GM18499 (cell line): ENCODE data around the gene AKT1.

ENCODE experiments used
- ATAC-seq: cut with Tn5 transposase; IDR thresholded peaks from one replicate; pipeline ENCODE4 v1.9.1; 2021; ENCODE audit warnings: moderate number of reproducible peaks; ENCODE audit not compliant: insufficient read depth, unreplicated experiment

Gene AKT1

DNA sequence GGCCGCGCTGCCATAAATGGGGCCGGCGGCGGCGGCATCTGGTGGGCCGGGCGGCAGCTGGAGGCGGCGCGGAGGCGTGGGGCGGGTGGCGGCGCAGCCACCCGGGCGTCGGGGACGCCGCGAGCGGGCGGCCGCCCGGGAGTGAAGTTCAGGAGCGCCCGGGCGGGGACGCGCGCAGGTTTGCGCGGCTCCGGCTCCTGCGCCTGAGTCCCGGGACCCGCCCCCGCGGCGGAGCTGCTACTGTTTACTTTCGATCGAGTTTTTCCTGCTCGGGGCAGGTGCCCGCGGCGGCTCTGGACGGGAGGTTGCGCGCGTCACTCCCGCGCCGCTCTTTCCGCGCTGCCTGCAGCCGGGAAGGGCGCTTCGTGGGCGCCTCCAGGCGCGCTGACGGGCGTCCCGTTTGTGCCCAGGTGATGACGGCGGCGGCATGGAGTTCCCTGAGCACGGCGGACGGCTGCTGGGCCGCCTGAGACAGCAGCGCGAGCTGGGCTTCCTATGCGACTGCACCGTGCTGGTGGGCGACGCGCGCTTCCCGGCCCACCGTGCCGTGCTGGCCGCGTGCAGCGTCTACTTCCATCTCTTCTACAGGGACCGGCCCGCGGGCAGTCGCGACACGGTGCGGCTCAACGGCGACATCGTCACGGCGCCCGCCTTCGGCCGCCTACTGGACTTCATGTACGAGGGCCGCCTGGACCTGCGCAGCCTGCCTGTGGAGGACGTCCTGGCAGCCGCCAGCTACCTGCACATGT, 5.4 kb upstream of the AKT1 start, which contains the start of gene ZBTB42:
Gene ZBTB42 (plus strand): TSS at position 331 of the 749 bp plus-strand sequence. CDS start 97 bp downstream, at position 428.
- ATAC-seq, result no peak

DNA sequence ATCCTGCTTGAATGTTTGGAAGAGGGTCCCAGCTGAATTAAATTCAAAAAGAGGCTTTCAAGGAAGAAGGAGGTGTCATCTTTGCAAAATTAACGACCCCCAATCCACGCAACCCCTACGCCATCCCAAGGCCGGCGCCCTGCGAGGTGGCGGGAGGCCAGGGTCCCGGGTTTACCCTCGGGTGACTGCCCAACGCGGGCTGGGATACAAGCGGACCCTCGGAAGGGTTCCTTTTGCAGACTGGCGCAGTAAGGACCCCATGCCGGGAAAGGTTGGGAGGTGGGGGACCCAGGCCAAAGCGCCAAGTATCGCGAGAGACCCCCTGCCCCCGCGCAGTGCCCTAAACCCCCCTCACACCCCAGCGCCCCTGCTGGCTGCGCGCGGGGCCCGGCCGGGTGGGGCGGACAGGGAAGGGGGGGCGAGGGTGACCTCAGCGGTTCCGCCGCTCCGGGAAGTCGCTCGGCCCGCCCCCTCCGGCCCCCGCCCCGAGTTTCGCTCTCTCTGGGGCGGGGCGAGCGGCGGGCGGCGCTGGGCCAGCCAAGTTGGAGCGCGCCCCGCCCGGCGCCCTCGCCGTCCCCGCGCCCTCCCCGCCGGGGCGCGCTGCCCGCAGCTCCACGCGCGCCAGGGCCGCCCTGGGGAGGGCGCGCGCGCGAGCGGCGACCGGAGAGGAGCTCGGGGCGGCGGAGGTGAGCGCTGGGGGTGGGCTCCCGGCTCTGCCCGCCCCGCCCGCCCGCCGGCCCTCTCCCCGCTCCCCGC, 4.6 kb upstream of the AKT1 start:
- no peak for ATAC-seq

- no peak for ATAC-seq
Observed at GRCh38 chr14:104799244-104800014, 3.9 kb upstream of the AKT1 start.

DNA sequence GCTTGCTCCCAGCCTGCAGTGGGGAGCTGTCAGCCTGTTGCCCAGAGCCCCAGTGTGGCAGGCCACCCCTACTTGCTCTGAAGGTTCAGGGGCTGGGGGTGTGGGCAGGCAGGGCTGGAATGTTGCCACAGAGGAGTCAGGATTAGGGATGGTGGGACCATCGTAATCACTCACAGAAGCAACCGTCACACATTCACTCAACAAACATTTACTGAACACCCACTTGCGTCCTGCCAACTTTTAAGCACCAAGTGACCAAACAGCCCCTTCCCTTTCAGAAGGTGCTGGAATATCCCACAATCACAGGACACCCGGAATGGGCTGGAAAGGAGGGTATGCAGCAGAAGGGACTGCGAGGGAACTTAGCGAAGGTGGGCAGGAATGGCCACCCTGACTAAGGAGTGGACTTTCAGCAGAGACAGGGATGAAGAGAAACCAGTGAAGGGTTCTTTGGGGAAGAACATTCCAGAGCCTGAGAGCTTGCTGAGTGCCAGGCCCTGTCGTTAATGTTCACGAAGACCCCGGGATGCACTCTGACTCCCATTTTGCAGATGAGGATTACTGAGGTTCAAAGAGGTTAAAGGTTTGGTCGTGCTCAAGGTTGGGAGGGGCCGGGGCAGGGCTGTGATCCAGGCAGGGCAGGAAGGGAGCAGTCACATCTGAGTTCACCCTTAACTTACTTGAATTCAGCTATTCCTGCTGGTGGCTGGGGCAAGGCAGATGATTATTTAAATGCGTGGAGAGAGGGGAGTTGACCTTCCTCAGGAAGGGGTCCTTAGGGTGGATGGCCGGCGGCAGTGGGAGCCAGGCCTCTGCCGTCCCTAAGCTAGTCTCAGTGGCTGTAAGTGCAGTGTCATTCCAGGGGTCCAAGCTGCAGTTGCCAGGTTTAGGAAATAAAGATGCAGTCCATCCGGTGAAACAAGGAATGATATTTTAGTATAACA, 3.0 kb upstream of the AKT1 start:
- no peak for ATAC-seq

- ATAC-seq, result no peak
Observed at GRCh38 chr14:104797115-104798044, 1.8 kb upstream of the AKT1 start.

DNA sequence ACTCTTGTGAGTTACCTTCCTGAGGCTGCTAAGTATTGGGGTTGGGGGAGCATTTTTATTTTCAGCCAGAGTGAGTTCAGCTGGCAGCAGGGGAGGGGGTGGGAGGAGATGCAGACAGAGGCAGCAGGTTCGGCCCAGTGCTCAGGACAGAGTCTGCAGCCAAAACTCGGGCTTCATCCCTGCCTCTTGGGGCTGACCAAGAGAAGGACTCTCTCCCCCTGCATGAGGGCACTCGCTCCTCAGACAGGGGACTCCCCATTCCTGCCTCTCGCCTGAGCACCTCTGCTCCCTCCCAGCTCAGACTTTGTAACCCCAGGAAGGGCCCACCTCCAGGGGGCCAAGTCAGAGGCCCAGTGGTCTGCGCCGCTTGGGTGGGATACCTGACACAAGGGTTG, 1.1 kb upstream of the AKT1 start:
- no peak for ATAC-seq

- ATAC-seq, result no peak
Observed at GRCh38 chr14:104795781-104796686, 486 bp upstream of the AKT1 start.

GRCh38 chr14:104794631-104794992, 936 bp downstream of the AKT1 start:
- no peak for ATAC-seq

- no peak for ATAC-seq
Observed at GRCh38 chr14:104794099-104794498, 1.4 kb downstream of the AKT1 start.

GRCh38 chr14:104793703-104793959, 1.9 kb downstream of the AKT1 start:
- ATAC-seq, result no peak

DNA sequence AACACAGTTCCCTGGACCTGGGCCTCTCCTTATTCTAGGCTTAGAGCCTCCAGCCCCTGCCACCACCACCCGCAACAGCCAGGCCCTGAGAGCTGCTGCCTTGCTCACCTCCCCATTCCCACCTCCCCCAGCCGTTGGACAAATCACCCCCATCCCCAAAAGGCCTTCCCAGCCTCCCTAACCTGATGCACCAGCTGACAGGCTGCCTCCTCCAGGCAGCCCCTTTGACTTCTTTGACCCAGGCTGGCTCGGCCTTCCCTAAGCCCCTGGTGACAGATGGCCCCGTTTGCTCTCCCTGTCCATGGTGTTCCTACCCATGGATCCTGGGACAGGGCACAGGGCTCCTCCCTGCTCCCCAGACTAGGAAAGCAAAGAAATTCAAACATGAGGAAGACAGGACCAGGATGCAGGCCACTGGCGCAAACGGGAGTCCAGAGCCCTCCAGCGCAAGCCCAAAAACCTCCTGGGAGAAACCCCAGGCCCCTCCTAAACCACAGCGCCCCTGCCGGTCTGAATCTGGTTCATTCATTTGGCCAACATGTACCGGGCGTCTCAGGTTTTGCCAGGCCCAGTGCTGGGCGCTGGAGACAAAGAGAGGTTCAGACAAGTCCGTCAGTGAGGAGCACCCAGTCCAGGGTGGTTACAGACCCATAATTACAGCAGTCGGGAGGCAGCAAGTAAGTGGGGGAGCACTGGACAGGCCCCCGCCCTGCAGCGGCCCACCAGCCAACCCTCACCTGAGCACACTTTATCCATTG, 2.4 kb downstream of the AKT1 start:
- ATAC-seq, result no peak

- no peak for ATAC-seq
Observed at GRCh38 chr14:104792101-104792884, 3.3 kb downstream of the AKT1 start.

- ATAC-seq, result no peak
Observed at GRCh38 chr14:104791425-104791824, 4.1 kb downstream of the AKT1 start.

DNA sequence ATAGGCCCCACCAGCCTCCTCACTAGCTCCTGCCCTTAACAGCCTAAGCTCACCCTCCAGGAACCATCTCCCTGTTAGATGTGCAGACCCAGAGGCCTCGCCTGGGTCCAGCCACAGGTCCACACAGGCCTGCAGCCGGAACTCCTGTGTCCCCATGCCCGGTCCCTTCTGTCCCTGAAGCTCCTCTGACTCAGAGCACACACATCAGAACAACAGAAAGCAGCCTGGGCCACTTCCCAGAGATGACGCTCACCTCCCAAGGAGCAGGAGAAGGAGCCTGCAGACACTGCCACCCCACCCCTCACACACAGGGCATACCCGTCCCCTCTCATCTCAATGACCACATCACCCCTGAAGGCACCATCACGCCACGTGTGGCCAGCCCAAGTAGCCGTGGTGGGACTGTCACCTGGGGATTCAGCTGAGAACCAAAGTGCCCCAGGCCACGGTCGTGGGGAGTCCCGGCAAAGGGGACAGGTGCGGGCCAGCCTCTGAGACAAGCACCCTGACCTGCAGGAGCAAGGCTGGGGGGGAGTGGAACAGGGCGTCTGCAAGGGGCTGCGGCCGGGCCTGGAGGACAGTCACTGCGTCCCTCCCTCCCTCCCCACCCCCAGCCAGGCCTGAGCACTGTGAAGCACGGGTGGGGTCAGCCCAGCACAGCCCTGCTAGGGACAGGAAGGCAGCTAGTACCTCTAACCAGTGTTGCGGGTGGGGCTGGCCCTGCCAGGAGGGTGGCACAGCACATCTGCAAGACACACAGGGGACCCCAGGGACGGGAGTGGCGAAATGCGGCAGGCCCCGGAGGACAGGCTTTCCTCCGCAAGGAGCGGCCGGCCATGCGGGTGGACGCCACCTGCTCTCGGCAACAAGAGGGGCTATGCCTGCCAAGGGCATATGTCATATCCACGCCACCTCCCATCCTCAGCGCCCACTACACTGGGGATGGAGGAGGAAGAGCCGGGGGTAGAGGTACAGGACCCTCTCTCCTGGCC, 5.5 kb downstream of the AKT1 start:
- ATAC-seq, result no peak

- no peak for ATAC-seq
Observed at GRCh38 chr14:104788873-104789663, 6.5 kb downstream of the AKT1 start.
